ENCODE data around the gene RAET1L.

DNA sequence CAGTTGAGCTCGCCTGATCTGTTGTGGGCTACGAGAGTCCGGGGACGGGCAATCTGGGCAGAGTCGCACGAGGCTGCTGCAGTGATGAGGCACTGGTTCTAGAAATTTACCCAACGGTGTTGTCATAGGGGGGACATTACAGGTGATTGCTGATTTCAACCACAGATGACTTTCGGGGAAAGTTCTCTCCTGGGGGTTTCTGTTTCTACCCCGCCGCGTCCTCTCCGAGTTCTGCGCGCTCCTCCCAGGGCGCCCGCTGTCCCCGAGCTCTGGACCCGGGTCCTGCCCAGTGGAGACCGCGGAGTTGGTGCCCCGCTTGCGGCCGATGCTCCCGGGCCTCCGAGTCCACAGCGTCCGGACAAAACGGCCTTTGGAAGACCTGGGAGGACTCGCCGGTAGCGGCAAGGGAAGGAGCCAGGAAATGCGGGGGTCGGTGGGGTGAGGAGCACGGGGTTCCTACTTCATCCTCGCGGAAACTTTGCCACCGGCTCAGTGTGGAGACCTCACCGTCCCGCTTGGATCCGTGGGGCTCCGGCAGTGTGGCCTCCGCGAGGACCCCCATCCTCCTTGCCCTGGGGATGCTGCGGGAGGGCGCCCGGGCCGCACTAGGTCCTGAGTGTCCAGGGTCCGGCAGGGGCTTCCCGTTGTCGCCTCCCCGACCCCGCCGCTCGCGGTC lies 12.3 kb upstream of the RAET1L start:
- no peak for TF ChIP-seq E2F5 (CRISPR knock-in tag; IDR thresholded peaks at IDR 0.05)
- no peak for TF ChIP-seq JUN (CRISPR knock-in tag; IDR thresholded peaks at IDR 0.05)
- no peak for TF ChIP-seq SP1 (CRISPR knock-in tag; conservative IDR thresholded peaks at IDR 0.05)
- no peak for TF ChIP-seq CTCF (IDR thresholded peaks at IDR 0.05)
- TF ChIP-seq ZNF423 (CRISPR knock-in tag; IDR thresholded peaks at IDR 0.05), result no peak
- TF ChIP-seq NR3C1 (CRISPR knock-in tag; conservative IDR thresholded peaks at IDR 0.05; ENCODE audit: low read depth), result no peak
- TF ChIP-seq, protein P1, sequence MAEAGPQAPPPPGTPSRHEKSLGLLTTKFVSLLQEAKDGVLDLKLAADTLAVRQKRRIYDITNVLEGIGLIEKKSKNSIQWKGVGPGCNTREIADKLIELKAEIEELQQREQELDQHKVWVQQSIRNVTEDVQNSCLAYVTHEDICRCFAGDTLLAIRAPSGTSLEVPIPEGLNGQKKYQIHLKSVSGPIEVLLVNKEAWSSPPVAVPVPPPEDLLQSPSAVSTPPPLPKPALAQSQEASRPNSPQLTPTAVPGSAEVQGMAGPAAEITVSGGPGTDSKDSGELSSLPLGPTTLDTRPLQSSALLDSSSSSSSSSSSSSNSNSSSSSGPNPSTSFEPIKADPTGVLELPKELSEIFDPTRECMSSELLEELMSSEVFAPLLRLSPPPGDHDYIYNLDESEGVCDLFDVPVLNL (CRISPR knock-in tag; IDR thresholded peaks at IDR 0.05; ENCODE audit: borderline replicate concordance, low read depth), result no peak

Data from WTC11 (cell line).